HG02840 (cell line): ENCODE results near the gene CROCC.
"Not testable (repeated sequence)": the region's sequence is repeated elsewhere in the genome, so short reads cannot be mapped to it uniquely, and the experiment has no call there.

Experiments used
- ATAC-seq: cut with Tn5 transposase; IDR thresholded peaks from one replicate; pipeline ENCODE4 v1.9.1; 2021; ENCODE audit warnings: mild to moderate bottlenecking, moderate library complexity, moderate number of reproducible peaks; ENCODE audit not compliant: unreplicated experiment, low FRiP score

Gene CROCC

DNA sequence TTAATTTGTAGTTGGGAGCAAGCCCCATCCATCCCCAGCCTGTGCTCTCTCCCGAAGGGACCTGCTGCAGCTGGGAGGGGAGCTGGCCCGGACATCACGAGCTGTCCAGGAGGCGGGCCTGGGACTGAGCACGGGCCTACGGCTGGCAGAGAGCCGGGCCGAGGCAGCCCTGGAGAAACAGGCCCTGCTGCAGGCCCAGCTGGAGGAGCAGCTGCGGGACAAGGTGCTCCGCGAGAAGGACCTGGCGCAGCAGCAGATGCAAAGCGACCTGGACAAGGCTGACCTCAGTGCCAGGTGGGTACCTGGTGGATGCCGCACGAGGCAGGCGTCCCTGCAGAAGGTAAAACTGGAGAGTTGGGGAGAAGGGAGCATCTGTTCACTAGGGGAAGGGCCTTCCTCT lies 14.8 kb downstream of the CROCC start:
- ATAC-seq = not testable (repeated sequence)

DNA sequence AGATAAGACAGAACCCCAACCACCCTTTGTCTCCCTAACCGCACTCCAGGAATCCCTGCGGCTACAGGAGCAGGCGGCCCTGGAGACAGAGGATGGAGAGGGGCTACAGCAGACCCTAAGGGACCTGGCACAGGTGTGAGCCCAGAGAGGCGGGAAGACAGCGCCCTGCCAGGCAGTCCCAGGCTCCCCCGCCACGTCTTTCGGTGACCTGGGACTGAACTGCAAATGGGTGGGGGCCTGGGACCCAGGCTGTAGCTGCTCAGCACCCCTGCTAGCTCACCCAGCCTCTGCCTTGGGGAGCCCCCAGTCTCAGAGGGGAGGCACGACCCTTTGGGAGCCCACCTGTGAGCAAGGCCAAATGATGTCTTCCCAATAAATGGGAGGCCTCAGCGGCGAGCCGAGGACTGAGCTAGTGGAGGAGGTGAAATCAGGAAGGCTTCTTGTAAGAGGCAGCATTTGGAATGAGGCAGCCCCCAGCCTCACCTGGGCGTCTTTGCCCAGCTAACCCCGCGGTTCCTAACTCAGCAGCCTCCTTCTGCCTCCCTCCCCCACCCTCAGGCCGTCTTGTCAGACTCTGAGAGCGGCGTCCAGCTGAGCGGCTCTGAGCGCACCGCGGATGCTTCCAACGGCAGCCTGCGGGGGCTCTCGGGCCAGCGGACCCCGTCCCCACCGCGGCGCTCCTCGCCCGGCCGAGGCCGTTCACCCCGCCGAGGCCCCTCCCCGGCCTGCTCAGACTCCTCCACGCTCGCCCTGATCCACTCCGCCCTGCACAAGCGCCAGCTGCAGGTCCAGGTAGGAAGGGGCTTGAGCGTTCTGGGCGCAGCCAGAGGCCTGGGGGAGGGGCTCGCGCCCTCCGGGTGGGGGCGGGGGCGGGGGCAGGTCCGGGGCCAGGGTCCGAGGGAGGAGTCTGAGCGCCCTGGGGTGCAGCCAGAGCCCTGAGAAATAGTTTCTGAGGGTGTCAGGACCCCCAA lies 16.9 kb downstream of the CROCC start:
- ATAC-seq = no peak

DNA sequence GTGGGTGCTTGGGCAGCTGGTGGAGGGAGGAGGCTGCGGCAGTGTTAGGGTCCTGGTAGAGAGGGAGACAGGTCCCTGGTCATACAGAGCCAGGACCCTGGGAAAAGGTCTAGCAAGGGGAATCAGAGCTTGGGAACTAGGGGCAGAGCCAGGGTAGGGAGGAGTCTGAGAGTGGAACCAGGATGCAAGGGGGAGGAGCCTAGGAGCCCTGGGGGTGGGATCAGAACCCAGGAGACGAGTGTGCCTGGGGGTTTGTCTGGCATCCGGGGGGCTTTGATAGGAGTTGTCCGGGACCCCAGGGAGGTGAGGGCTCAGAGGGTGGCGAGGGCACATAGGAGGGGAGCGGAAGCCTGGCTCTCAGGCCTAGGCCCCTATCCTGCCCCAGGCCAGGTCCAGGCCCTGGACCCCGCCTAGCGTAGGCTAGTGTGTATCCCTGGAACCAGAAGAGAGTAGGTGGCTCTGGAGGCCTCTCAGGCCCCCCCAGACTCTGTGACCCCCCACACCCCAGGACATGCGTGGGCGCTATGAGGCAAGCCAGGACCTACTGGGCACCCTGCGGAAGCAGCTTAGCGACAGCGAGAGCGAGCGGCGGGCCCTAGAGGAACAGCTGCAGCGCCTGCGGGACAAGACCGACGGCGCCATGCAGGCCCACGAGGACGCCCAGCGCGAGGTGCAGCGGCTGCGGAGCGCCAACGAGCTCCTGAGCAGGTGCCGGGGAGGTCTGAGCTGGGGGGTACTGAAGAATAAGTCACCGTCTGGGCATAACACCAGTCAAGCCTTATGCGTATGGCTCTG lies 17.9 kb downstream of the CROCC start:
- ATAC-seq = not testable (repeated sequence)

DNA sequence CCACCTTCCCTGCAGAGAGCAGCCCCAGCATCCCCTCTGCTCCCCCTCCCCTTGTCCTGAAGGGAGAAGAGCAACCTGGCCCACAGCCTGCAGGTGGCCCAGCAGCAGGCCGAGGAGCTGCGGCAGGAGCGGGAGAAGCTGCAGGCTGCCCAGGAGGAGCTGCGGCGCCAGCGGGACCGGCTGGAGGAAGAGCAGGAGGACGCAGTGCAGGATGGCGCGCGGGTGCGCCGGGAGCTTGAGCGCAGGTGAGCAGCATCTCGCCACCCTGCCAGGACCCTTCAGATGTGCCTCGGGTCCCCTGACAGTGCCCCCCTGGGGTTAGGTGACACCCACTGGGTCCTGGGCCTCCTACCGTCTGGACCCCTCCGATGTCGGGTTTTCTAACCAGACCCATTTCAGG lies 22.3 kb downstream of the CROCC start:
- no peak for ATAC-seq

- ATAC-seq = not testable (repeated sequence)
These were observed 23.8 kb downstream of the CROCC start for GRCh38 chr1:16945512-16945911.

GRCh38 chr1:16946185-16946584 lies 24.5 kb downstream of the CROCC start:
- ATAC-seq = not testable (repeated sequence)

- ATAC-seq = no peak
These were observed 24.9 kb downstream of the CROCC start for GRCh38 chr1:16946646-16947045.

- ATAC-seq = not testable (repeated sequence)
These were observed 26.7 kb downstream of the CROCC start for GRCh38 chr1:16948282-16948891.

DNA sequence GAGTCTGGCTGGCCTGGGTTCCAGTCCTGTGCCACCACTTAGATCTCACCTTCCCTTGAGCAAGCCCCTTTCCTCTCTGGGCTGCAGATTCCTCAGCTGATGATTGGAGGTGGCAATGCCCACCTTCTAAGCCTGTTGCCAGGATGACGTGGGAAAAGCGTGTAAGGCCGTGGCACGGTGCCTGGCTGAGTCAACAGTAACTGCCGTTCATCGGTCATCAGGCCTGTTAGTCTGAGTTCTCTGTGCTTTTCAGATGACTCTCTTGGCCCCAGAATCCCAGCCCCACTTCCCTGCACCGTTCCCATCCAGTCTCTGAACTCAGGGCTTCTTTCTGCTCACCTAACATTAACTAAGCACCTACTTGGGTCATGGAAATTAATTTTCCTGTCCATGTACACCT lies 27.3 kb downstream of the CROCC start:
- ATAC-seq = not testable (repeated sequence)

DNA sequence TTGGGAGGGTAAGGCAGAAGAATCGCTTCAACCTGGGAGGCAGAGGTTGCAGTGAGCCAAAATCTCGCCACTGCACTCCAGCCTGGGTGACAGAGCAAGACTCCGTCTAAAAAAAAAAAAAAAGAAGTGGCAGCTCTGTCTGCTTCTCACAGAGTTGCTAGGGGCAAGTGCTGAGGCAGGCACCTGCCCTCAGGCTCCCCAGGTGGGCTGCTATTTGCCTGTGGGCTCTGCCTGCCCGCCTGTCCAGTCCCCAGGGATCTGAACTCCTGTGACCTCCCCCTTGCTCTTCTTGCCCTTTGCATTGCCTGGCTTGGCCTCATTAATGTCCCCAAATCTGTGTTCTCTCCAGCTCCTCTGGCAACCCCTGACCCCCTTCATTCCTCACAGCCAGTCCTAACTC lies 30.6 kb downstream of the CROCC start:
- not testable (repeated sequence) for ATAC-seq

GRCh38 chr1:16954579-16954978 lies 32.8 kb downstream of the CROCC start:
- no peak for ATAC-seq

DNA sequence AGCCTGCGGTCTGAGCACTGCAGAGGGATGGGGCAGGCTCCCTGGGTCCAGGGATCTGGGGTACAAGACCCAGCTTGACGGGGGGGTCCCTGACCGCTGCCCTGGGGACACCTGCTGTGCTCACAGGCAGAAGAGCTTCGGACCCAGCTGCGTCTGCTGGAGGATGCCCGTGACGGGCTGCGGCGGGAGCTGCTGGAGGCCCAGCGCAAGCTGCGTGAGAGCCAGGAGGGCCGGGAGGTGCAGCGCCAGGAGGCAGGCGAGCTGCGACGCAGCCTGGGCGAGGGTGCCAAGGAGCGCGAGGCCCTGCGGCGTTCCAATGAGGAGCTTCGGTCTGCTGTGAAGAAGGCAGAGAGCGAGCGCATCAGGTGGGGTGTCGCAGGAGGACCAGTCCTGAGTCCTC lies 33.5 kb downstream of the CROCC start:
- ATAC-seq = no peak

- ATAC-seq = no peak
These were observed 35.0 kb downstream of the CROCC start for GRCh38 chr1:16956775-16957174.

DNA sequence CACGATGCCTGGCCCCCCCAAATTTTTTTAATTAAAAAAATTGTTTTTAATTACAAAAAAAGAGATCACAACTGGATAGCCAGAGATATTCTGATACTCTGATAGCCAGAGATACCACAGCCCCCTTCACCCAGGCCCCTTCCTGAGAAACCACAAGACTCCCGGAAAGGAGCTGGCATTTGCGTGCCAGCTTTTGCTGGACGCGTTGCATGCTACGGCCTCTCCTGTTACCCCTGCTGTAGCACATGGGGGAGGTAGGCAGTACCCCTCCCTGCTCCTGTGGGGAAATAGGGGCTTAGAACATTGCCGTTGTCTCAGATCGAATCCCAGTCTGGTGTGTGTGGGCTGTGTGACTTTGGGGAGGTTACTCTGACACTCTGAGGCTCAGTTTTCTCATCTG lies 36.0 kb downstream of the CROCC start:
- ATAC-seq = no peak

DNA sequence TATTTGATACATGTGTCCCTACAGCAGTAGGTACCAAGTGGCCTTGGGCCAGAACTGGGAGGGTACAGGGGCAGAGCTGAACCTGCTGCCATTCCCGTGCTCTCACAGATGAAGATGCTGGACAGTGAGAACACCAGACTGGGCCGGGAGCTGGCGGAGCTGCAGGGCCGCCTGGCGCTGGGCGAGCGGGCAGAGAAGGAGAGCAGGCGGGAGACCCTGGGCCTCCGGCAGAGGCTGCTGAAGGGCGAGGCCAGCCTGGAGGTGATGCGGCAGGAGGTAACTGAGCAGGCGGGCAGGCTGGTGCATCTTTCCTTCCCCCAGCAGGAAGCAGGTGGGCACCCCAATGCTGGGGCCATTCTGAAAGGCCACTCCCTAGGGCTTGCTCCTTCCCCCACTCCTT lies 36.7 kb downstream of the CROCC start:
- ATAC-seq = no peak

DNA sequence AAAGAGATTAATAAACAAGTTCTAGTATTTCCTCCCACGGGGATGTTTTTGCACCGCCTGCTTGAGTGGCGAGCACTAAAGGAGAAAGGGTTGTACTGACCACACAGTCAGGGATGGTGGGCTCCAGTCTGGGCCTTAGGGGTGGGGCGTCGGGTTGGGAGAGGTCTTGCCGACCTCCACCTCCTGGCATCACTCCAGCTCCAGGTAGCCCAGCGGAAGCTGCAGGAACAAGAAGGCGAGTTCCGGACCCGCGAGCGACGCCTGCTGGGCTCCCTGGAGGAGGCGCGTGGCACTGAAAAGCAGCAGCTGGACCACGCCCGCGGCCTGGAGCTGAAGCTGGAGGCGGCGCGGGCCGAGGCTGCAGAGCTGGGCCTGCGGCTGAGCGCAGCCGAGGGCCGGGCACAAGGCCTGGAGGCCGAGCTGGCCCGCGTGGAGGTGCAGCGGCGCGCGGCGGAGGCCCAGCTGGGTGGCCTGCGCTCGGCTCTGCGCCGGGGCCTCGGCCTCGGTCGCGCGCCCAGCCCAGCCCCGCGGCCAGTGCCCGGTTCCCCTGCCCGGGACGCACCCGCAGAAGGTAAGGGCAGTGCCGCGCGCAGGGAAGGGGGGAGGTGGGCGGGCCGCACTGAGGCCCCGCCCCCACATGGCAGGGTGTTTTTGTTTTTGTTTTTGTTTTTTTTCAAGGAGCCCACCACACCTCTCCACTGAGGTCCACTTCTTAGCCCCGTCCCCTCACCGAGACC lies 39.0 kb downstream of the CROCC start:
- ATAC-seq = no peak

DNA sequence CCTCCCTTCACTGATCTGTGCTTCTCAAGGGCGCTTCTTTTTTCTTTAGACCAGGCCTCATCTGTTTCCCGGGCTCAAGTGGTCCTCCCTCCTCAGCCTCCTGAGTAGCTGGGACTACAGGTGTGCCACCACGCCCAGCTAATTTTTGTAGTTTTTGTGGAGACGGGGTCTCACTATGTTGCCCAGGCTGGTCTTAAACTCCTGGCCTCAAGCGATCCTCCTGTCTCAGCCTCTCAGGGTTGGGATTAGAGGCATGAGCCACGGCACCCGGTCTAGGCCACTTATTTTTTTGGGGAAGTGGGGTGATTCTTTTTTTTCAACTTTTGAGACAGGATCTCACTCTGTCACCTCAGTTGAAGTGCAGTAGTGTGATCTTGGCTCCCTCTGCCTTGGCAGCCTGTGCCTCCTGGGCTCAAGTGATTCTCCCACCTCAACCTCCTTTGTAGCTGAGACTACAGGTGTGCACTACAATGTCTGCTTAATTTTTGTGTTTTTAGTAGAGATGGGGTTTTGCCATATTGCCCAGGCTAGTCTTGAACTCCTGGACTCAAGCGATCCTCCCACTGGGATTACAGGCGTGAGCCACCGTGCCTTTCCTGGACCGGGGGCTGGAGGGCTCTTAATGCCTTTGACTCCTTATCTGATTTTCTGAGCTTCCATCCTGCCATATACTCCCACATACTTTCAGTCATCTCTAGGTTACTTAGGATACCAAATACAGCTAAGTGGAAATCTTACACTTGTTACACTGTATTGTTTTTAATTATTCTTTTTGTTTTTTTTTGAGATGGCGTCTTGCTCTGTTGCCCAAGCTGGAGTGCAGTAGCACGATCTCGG lies 39.8 kb downstream of the CROCC start:
- ATAC-seq = no peak

DNA sequence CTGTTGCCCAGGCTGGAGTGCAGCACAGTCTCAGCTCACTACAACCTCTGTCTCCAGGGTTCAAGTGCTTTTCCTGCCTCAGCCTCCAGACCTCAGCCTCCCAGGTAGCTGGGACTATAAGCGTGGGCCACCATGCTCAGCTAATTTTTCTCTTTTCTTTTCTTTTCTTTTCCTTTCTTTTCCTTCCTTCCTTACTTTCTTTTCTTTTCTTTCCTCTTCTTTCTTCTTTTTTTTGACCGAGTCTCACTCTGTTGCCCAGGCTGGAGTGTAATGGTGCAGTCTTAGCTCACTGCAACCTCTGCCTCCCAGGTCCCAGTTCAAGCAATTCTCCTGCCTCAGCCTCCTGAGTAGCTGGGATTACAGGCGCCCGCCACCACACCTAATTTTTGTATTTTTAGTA lies 42.4 kb downstream of the CROCC start:
- ATAC-seq = not testable (repeated sequence)

DNA sequence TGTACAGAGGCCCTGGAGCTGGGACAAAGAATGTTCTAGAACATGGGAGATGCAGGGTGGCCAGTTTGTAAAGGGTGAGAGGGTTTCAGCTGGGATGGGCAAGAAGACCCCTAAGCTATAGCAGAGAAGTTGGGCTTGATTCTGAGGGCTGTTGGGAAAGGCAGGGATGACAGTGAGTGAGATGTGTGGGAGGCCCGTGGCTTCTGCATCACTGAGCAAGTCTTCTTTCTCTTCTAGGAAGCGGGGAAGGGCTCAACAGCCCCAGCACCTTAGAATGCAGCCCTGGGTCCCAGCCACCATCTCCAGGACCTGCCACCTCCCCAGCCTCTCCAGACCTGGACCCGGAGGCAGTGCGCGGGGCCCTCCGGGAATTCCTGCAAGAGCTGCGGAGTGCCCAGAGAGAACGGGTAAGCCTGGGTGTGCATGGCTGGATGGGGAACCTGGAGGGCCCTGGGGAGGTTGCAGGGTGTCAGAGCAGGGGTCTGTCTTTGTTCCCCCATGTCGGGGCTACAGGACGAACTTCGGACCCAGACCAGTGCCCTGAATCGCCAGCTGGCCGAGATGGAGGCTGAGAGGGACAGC lies 43.8 kb downstream of the CROCC start:
- ATAC-seq = no peak
